Activated CD4-positive, alpha-beta T cell treated with anti-CD3 and anti-CD28 coated beads for 1 hour (primary cell): ENCODE measurements around the gene FXYD7.
"Not testable (repeated sequence)": the region's sequence is repeated elsewhere in the genome, so short reads cannot be mapped to it uniquely, and the experiment has no call there.

Experiments used
- DNase-seq: peaks from one replicate; pipeline ENCODE4 v3.0.0-alpha.2; 2020

The FXYD7 gene

GRCh38 chr19:35167251-35168119 is 24.4 kb downstream of the FXYD7 start:
- no peak for DNase-seq

- DNase-seq: peak; percentile 6
Observed at GRCh38 chr19:35168196-35168595, 25.1 kb downstream of the FXYD7 start.

GRCh38 chr19:35169221-35169995 is 26.4 kb downstream of the FXYD7 start:
- no peak for DNase-seq

- no peak for DNase-seq
Observed at GRCh38 chr19:35170359-35171061, 27.5 kb downstream of the FXYD7 start.

GRCh38 chr19:35171730-35172129 is 28.7 kb downstream of the FXYD7 start:
- DNase-seq: no peak

GRCh38 chr19:35174226-35174625 is 31.2 kb downstream of the FXYD7 start:
- DNase-seq: no peak

- DNase-seq: no peak
Observed at GRCh38 chr19:35176181-35176570, 33.1 kb downstream of the FXYD7 start.

GRCh38 chr19:35177377-35178274 is 34.6 kb downstream of the FXYD7 start:
- DNase-seq: no peak

GRCh38 chr19:35178701-35179100 is 35.6 kb downstream of the FXYD7 start:
- no peak for DNase-seq

- DNase-seq: no peak
Observed at GRCh38 chr19:35179830-35180229, 36.8 kb downstream of the FXYD7 start.

GRCh38 chr19:35181387-35181786 is 38.3 kb downstream of the FXYD7 start:
- no peak for DNase-seq

- no peak for DNase-seq
Observed at GRCh38 chr19:35184267-35184666, 41.2 kb downstream of the FXYD7 start.

- DNase-seq: no peak
Observed at GRCh38 chr19:35184884-35185283, 41.8 kb downstream of the FXYD7 start.

GRCh38 chr19:35194012-35194984 is 51.2 kb downstream of the FXYD7 start:
- DNase-seq: no peak

- no peak for DNase-seq
Observed at GRCh38 chr19:35195830-35196229, 52.8 kb downstream of the FXYD7 start.

- DNase-seq: not testable (repeated sequence)
Observed at GRCh38 chr19:35196861-35197260, 53.8 kb downstream of the FXYD7 start.

GRCh38 chr19:35199481-35199880 is 56.4 kb downstream of the FXYD7 start:
- DNase-seq: no peak

GRCh38 chr19:35202722-35203688 is 60.0 kb downstream of the FXYD7 start:
- no peak for DNase-seq
